ENCODE results near the gene GNAQ. TPM values are rescaled to one million over a fixed set of nuclear protein-coding genes. Genes with fewer than 3 reads are reported as not detected.

Gene GNAQ
- total RNA-seq, 1 experiment from 2014 or later: 48.6 TPM

- H2BK12ac ChIP-seq (ENCODE audit: insufficient read length, low read depth, low read length): no peak overlapping the region
- WGBS (ENCODE audit: extremely low coverage, insufficient read length, low lambda C conversion rate): no CpG with 5 or more reads among the region's 2 CpGs
- no peak overlapping the region for H2BK20ac ChIP-seq (ENCODE audit: low read depth, low read length, poor library complexity, severe bottlenecking)
- H2AFZ ChIP-seq (ENCODE audit: low read length): no peak overlapping the region
- no peaks in the 10 kb centered on the region for H3K79me1 ChIP-seq (ENCODE audit: insufficient read depth, low read depth, low read length, poor library complexity, severe bottlenecking)
- H3K27me3 Mint-ChIP-seq (ENCODE audit: low read depth): no peaks in the 10 kb centered on the region
- no peaks in the 10 kb centered on the region for H3K9me3 Mint-ChIP-seq
- no peak overlapping the region for H3K18ac ChIP-seq (ENCODE audit: insufficient read length, low read depth, low read length)
- no peaks in the 10 kb centered on the region for H3K4me1 ChIP-seq (ENCODE audit: insufficient read depth, low read length)
- H3K4me2 ChIP-seq (ENCODE audit: insufficient read depth, insufficient read length, low read length): no peak overlapping the region
- H2AK5ac ChIP-seq (ENCODE audit: insufficient read length, low read length): no peak overlapping the region
- no peak overlapping the region for H2BK120ac ChIP-seq (ENCODE audit: low read depth, low read length, poor library complexity, severe bottlenecking)
- H3K79me2 ChIP-seq (ENCODE audit: insufficient read depth, low read length): no peaks in the 10 kb centered on the region
- no peak overlapping the region for H2BK15ac ChIP-seq (ENCODE audit: low read depth, low read length)
- H4K20me1 ChIP-seq (ENCODE audit: control insufficient read depth, insufficient read depth, insufficient read length): no peaks in the 10 kb centered on the region
- peaks cover under 1 to 6% of the 10 kb centered on the region in 2 experiments; a peak in 3 of 4 replicates for H3K4me1 Mint-ChIP-seq
- no peaks in the 10 kb centered on the region for H3K27me3 ChIP-seq (ENCODE audit: insufficient read depth, low read length)
- no peaks in the 10 kb centered on the region for H3K9me3 ChIP-seq (ENCODE audit: control insufficient read depth, low read depth, low read length)
- no peak overlapping the region for H3K27ac Mint-ChIP-seq
- H4K5ac ChIP-seq (ENCODE audit: insufficient read length, low read depth, low read length): no peak overlapping the region
- peaks cover 0 to 2% (median 0%) of the 10 kb centered on the region in 3 experiments; a peak in 2 of 7 replicates for H3K36me3 Mint-ChIP-seq (ENCODE audit: insufficient read depth in 1 of 3, low read depth in 3 of 3)
- no peaks in the 10 kb centered on the region for H3K23me2 ChIP-seq (ENCODE audit: insufficient read length, low read depth, low read length, poor library complexity, severe bottlenecking)
- no peak overlapping the region for H3K4ac ChIP-seq (ENCODE audit: low read depth, low read length)
- H3K9ac ChIP-seq (ENCODE audit: extremely low read depth, insufficient read length, low read length): no peak overlapping the region
- no peak overlapping the region for H3K4me3 Mint-ChIP-seq
- DNase-seq: no peak
- H4K91ac ChIP-seq (ENCODE audit: insufficient read length, low read depth, low read length): no peak overlapping the region
- TF ChIP-seq, protein P1, sequence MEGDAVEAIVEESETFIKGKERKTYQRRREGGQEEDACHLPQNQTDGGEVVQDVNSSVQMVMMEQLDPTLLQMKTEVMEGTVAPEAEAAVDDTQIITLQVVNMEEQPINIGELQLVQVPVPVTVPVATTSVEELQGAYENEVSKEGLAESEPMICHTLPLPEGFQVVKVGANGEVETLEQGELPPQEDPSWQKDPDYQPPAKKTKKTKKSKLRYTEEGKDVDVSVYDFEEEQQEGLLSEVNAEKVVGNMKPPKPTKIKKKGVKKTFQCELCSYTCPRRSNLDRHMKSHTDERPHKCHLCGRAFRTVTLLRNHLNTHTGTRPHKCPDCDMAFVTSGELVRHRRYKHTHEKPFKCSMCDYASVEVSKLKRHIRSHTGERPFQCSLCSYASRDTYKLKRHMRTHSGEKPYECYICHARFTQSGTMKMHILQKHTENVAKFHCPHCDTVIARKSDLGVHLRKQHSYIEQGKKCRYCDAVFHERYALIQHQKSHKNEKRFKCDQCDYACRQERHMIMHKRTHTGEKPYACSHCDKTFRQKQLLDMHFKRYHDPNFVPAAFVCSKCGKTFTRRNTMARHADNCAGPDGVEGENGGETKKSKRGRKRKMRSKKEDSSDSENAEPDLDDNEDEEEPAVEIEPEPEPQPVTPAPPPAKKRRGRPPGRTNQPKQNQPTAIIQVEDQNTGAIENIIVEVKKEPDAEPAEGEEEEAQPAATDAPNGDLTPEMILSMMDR (conservative IDR thresholded peaks at IDR 0.05): no peak
- H3K23ac ChIP-seq (ENCODE audit: insufficient read length, low read depth, low read length): no peak overlapping the region
- H3K56ac ChIP-seq (ENCODE audit: insufficient read length, low read depth, low read length): no peak overlapping the region
- no peak overlapping the region for H3K27ac ChIP-seq (ENCODE audit: insufficient read length, low read depth, low read length)
- no peak overlapping the region for H3T11ph ChIP-seq (ENCODE audit: low read length)
- no peak overlapping the region for H2BK5ac ChIP-seq (ENCODE audit: insufficient read length, low read length)
- H3K14ac ChIP-seq (ENCODE audit: insufficient read depth, low read length): no peak overlapping the region
- no peak overlapping the region for H4K8ac ChIP-seq (replicated peaks; ENCODE audit: insufficient read length, low read depth, low read length)
Measured at GRCh38 chr9:77939149-77939668, 92.4 kb downstream of the GNAQ start.
